ENCODE results near the gene ZNF556.
"Not testable (repeated sequence)": the region's sequence is repeated elsewhere in the genome, so short reads cannot be mapped to it uniquely, and the experiment has no call there.

Gene ZNF556

DNA sequence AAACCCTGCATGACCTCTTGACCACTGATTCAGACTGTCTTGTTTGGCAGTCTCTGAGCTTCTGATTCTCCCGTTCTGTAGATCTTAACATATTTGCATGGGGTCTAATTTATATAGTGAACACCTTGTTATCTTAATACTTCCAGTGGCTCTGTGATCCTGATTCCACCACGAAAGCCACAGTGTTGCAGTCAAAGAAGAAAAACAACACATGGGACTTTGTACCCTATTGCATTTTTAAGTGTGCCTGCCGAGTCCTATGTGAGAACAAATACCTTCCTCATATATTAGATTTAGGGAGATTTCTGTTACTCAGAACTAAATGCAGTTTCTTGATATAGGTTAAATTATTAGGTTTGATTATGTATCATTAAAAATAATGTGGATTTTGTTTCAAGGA, 12.3 kb upstream of the ZNF556 start:
- FAIRE-seq: no peak

DNA sequence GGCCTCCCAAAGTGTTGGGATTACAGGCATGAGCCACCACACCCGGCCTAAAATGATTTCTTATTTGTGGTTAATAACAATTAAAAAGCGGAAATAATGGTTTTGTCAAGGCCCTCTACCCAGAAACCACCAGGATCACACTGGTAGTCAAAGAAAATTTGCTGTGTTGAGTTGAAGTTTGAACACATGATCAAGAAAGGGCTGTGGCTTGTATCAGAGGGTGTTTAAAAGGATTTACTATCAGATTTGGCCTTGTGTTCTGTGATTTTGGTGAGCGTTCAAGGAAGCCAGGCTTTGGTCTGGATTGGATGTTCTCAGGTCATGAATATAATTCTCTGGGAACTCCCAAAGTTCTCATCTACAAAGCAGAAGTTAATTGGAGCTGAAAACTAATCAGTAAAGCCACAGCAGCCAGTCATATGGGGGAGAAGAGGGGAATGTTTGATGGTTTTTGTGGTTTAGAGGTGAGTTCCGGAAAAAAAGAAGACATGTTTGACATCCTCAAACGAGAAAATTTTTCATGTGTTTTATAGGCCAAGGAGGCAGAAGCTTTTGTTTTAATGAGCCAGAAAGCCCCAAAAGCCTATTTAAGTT, 10.6 kb upstream of the ZNF556 start:
- no peak for FAIRE-seq

GRCh38 chr19:2858864-2859263, 8.3 kb upstream of the ZNF556 start:
- FAIRE-seq: no peak

GRCh38 chr19:2863816-2864215, 3.3 kb upstream of the ZNF556 start:
- FAIRE-seq: no peak

GRCh38 chr19:2865334-2866100, 1.6 kb upstream of the ZNF556 start:
- FAIRE-seq: no peak

- no peak for FAIRE-seq
These were observed 575 bp upstream of the ZNF556 start for GRCh38 chr19:2866495-2867024.

GRCh38 chr19:2869618-2870017, 2.5 kb downstream of the ZNF556 start:
- FAIRE-seq: no peak

DNA sequence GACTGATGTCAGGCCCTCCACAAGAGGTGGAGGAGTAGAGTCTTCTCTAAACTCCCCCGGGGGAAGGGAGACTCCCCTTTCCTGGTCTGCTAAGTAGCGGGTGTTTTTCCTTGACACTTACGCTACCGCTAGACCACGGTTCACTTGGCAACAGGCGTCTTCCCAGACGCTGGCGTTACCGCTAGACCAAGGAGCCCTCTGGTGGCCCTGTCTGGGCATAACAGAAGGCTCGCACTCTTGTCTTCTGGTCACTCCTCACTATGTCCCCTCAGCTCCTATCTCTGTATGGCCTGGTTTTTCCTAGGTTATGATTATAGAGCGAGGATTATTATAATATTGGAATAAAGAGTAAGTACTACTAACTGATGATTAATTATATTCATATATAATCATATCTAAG, 5.0 kb downstream of the ZNF556 start:
- FAIRE-seq: not testable (repeated sequence)

DNA sequence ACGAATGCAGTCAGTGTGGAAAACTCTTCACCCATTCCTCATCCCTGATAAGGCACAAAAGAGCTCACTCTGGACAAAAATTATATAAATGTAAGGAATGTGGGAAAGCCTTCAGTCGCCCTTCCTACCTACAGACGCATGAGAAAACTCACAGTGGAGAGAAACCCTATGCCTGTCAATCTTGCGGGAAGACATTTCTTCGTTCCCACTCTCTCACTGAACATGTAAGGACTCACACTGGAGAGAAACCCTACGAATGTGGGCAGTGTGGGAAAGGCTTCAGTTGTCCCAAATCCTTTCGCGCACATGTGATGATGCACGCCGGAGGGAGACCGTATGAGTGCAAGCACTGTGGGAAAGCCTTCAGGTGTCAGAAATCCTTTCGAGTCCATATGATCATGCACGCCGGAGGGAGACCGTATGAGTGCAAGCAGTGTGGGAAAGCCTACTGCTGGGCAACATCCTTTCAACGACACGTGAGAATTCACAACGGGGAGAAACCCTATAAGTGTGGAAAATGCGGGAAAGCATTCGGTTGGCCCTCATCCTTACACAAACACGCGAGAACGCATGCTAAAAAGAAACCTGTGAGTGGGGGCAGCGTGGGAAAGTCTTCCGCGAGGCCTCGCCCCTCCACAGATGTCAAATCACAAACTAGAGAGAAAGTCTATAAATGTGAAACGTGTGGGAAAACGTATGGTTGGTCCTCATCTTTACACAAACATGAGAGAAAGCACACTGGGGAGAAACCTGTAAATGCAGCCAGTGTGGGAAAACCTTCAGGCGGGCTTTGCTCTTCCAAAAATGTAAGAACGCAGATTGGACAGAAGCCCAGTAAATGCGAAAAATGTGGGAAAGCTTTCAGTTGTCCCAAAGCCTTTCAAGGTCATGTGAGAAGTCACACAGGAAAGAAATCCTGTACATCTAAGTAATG, 10.5 kb downstream of the ZNF556 start:
- FAIRE-seq: no peak

GRCh38 chr19:2883686-2884439, 16.7 kb downstream of the ZNF556 start:
- FAIRE-seq: no peak

DNA sequence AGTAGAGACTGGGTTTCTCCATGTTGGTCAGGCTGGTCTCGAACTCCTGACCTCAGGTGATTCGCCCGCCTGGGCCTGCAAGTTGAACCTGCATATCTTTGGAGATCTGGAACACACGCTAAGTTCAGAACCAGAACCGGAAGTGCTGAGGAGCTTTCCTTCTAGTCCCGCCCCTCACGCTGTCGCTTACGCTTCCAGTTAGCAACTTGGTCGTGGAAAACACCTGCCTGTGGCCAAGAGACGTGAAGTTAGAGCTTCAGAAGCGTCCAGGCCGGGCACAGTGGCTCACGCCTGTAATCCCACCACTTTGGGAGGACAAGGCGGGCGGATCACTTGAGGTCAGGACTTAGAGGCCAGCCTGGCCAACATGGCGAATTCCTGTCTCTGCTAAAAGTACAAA, 18.6 kb downstream of the ZNF556 start:
- FAIRE-seq: no peak

DNA sequence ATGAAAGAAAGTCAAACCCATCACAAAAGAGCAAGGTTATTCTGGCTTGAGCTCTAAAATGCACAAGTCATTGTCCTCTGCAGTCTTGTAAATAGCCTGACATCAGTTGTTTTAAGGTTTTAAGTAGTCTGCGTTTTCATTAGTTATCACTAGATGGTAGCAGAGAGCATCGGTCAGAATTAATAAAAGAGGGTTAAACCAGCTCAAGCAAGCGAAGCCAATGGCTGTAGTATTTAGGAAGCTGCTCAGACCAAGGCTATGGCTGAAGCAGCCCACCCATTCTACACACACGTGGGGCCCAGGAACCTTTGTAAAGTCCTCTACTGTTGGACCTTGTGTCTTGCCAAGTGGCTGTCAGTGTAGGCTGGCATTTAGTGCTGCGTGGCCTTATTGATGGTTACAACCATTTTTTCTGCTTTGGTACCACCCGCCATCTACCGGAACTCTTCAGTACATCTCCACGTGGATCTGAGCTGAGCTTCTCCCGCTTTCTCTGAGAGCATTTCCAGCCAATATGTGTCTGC, 20.3 kb downstream of the ZNF556 start:
- FAIRE-seq: peak; percentile 90

DNA sequence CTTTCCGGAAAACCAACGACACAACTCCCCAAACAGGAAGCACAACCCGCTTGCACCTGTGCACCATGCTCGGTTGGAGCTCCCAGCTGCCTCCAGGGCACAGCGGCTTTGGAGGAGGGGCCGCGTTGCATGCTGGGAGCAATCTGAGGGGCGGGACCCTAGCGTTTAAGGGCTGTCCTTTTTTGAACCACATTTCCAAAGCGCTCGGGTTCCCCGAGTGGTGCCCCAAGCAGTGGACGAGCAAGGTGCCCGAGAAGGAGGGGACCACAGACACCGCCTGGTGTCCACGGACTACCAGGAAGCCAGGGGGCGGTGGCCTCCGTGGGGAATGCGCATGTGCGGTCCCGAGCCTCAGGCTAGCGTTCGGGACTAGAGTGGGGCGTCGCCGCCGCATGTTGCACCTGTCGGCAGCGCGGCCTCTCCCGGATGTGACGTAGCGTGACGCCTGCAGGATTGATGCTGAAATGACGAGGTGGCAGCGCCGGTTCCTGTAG, 21.6 kb downstream of the ZNF556 start:
- no peak for FAIRE-seq

DNA sequence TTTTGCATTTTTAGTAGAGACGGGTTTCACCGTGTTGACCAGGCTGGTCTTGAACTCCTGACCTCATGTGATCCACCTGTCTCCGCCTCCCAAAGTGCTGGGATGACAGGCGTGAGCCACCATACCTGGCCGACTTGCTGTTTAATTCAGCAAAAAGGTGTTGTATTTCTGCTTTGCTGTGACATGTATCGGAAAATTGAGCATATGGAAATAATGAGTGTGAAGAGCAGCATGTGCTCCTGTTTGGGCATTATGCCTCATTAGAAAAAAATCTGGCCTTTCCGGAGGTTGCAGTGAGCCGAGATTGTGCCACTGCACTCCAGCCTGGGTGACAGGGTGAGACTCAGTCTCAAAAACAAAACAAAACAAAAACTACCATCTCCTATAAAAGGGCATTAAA, 23.4 kb downstream of the ZNF556 start:
- not testable (repeated sequence) for FAIRE-seq

GRCh38 chr19:2896694-2897093, 29.6 kb downstream of the ZNF556 start:
- FAIRE-seq: no peak

DNA sequence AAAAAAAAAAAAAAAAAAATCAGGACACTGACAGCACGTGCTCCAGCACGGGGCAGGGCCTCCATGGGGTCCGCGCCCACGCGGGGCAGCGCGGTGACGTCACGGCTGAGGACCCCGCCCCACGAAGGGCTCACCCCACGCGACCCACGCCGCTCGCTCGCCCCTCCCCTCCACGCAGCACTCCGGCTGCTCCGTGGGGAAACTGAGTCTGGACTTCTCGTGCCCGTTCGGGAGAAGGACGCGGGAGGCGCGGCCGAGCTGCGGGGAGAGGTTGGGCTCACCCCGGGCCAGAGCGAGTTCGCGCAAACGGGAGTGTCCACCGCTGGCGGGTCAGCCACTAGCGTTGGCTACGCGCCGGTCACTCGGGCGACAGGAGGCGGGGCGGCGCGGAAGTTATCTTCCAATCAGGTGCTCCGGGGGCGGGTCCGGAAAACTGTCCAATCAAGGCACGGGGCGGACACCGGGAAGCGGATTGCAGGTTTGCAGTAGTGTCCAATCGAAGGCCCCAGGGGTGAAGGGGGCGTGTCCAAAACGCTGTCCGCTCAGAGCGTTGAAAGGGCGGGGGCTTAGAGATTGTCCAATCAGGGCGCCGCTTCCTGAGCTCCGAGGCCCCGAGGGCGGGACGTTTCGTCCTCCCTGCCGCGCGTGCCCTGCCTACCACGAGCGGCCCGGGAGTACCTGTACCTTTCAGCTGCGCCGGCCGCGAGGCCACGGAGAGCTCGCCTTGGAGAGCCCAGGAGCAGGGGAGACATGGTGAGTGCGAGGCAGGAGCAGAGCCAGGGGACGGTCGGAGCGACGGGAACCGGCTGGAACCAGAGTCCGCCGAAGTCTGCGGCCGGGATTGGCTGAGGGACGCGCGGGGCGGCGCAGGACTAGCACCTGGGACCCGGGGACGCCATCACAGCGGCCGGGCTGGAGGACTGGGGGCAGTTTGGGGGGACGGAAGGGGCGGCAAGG, 33.4 kb downstream of the ZNF556 start, which contains the start of gene ZNF57:
Gene ZNF57 (plus strand): TSS at position 633 of the 957 bp plus-strand sequence. CDS start 118 bp downstream, at position 751.
- FAIRE-seq: peak; percentile 82

GRCh38 chr19:2902590-2903218, 35.6 kb downstream of the ZNF556 start:
- no peak for FAIRE-seq

DNA sequence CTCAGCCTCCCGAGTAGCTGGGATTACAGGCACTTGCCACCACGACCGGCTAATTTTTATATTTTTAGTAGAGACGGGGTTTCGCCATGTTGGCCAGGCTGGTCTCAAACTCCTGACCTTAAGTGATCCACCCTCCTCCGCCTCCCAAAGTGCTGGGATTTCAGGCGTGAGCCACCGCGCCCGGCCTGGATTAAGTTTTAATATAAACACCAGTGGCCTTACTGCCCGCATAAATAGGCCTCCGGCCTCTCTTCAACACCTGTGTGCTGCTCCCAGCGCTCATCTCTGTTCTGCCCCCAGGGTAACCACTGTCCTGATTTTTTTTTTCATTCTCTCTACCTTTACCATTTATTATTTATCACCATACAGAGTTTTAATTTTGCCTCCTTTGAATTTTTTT, 36.2 kb downstream of the ZNF556 start:
- FAIRE-seq: not testable (repeated sequence)

DNA sequence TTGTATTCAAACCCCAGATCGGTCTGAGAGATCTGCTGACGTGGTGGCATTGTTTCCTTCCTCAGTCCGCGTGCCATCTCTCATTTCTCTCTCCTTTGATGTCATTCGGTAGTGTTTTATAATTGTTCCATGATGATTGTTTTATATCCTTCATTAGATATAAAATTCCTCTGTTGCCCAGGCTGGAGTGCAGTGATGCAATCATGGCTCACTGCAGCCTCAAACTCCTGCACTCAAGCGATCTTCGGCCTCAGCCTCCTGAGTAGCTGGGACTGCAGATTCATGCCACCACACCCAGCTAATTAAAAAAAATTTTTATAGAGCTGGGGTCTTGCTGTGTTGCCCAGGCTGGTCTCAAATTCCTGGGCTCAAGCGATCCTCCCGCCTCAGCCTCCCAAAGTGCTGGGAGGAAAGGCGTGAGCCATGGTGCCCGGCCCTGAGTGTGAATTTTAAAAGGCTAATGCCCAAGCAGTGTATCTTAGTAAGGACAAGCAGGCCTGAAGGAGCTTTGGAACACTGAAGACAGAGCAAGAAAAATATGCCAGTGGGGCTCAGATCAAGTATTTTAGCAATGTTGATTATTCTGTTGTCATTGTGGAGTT, 38.9 kb downstream of the ZNF556 start:
- FAIRE-seq: no peak
